Upper lobe of left lung (tissue), 6 donors: ENCODE results near the gene SLC25A25. TPM values are rescaled to one million over a fixed set of nuclear protein-coding genes. Genes with fewer than 3 reads are reported as not detected.
"Not testable (repeated sequence)": the region's sequence is repeated elsewhere in the genome, so short reads cannot be mapped to it uniquely, and the experiment has no call there.

Source experiments
- ATAC-seq, 2 donors: fragments of 200-7000 bp; cut with Tn5 transposase; one replicate each; pipeline ENCODE4 v1.9.1; 2022; ENCODE audit warnings: mild to moderate bottlenecking in 2 of 2, moderate library complexity in 2 of 2; ENCODE audit not compliant: low FRiP score in 2 of 2
- DNase-seq, 2 donors: peaks; one replicate each; pipeline ENCODE4 v3.0.0-alpha.2; 2019 to 2020
- H3K27ac ChIP-seq, 4 donors: fragments of 200-600 bp; sonication (generic); one replicate each; pipeline ENCODE4 v1.5.1; 2016 to 2019
- H3K27me3 ChIP-seq, 4 donors: fragments of 200-600 bp; sonication (generic); one replicate each; pipeline ENCODE4 v1.5.1; 2017 to 2019
- H3K36me3 ChIP-seq, 4 donors: fragments of 200-600 bp; sonication (generic); one replicate each; pipeline ENCODE4 v1.5.1; 2016 to 2019
- H3K4me1 ChIP-seq, 4 donors: fragments of 200-600 bp; sonication (generic); one replicate each; pipeline ENCODE4 v1.5.1; 2018 to 2019
- H3K4me3 ChIP-seq, 4 donors: fragments of 200-600 bp; sonication (generic); one replicate each; pipeline ENCODE4 v1.5.1; 2017 to 2019; ENCODE audit warnings: mild to moderate bottlenecking in 2 of 4, moderate library complexity in 1 of 4
- H3K9me3 ChIP-seq, 4 donors: fragments of 200-600 bp; sonication (generic); one replicate each; pipeline ENCODE4 v1.5.1; 2018 to 2019
- CTCF ChIP-seq, 6 experiments: fragments of 450-650 bp in 4 of 6; fragments of 200-600 bp in 2 of 6; sonication (generic) in 2 of 6; IDR thresholded peaks; one replicate each; pipeline ENCODE4 v1.5.1; 2016 to 2019; ENCODE audit warnings: antibody characterized with exemption in 6 of 6
- EP300 ChIP-seq, 4 donors: sonication (generic); formaldehyde crosslinking; IDR thresholded peaks; one replicate each; pipeline ENCODE4 v1.5.1; 2017; ENCODE audit warnings: antibody characterized with exemption in 4 of 4, control low read depth in 2 of 4
- POLR2A ChIP-seq, 4 donors: fragments of 450-650 bp; IDR thresholded peaks; one replicate each; pipeline ENCODE4 v1.5.1; 2016 to 2017; ENCODE audit warnings: antibody characterized with exemption in 4 of 4, mild to moderate bottlenecking in 2 of 4
- POLR2AphosphoS5 ChIP-seq, 2 donors: sonication (generic); formaldehyde crosslinking; IDR thresholded peaks; one replicate each; pipeline ENCODE4 v1.5.1; 2017; ENCODE audit warnings: antibody characterized with exemption in 2 of 2
- WGBS, 2 donors: methylation state at CpG; one replicate each; pipeline ENCODE4 v1.1.5; 2017 to 2018; 5-methylcytosine and 5-hydroxymethylcytosine counted together
- total RNA-seq, 6 donors: library from RNA; depleted of rRNA in 4 of 6; stranded (reverse); fragments of >200 nt in 4 of 6; gene quantifications; one replicate each; pipeline versions ENCODE4 v1.1.0 to v1.2.1, GENCODE V29; 2016 to 2021
- donor health status: DM: no; HTN: no; CAD: no; lungs with moderate emphysema.
- donor health status: DM: no; HTN: yes; CAD: no; lungs with severe emphysema.

Gene SLC25A25
- total RNA-seq, 6 donors from 2014 or later: 23.6 to 40.2 (median 33.7) TPM

GRCh38 chr9:128065907-128066712 lies 1.9 kb upstream of the SLC25A25 start:
- no peak for ATAC-seq
- no peaks in the 10 kb centered on the region for H3K9me3 ChIP-seq
- DNase-seq: no peak
- peaks cover 0 to 18% (median 9%) of the 10 kb centered on the region in 4 donors for H3K36me3 ChIP-seq
- H3K27ac ChIP-seq: peak overlapping the region; percentile 94 to 98 (median 96)
- no peak for TF ChIP-seq CTCF (IDR thresholded peaks at IDR 0.05)
- H3K4me3 ChIP-seq: peak overlapping the region; percentile 30 to 95 (median 88)
- 90 to 91% methylated on average over 12 to 15 of the region's 18 CpGs for WGBS, 2 donors
- peaks cover 36 to 72% (median 63%) of the 10 kb centered on the region in 4 donors for H3K4me1 ChIP-seq
- H3K27me3 ChIP-seq: no peaks in the 10 kb centered on the region

GRCh38 chr9:128066713-128067644 lies 1.1 kb upstream of the SLC25A25 start, which contains the start of gene NAIF1:
TSS of gene NAIF1 (minus strand) at chr9:128067320. CDS start at chr9:128067101, 219 bp downstream.
- H3K27me3 ChIP-seq: no peaks in the 10 kb centered on the region
- TF ChIP-seq POLR2A (IDR thresholded peaks at IDR 0.05): peak in 2 of 4 donors; percentile 38 to 65
- TF ChIP-seq CTCF (IDR thresholded peaks at IDR 0.05): peak in 1 of 6 experiments; percentile 10
- peak; percentile 75 to 91 for TF ChIP-seq POLR2AphosphoS5 (IDR thresholded peaks at IDR 0.05)
- no peak for TF ChIP-seq EP300 (IDR thresholded peaks at IDR 0.05)
- H3K9me3 ChIP-seq: no peaks in the 10 kb centered on the region
- DNase-seq: peak; percentile 95 to 99
- peak; percentile 90 to 95 for ATAC-seq
- peak within 1 kb of the TSS; percentile 94 to 98 (median 96) for H3K27ac ChIP-seq
- peaks cover 41 to 72% (median 63%) of the 10 kb centered on the region in 4 donors for H3K4me1 ChIP-seq
- peaks cover 0 to 14% (median 8%) of the 10 kb centered on the region in 4 donors for H3K36me3 ChIP-seq
- 21 to 26% methylated on average over 44 to 46 of the region's 54 CpGs for WGBS, 2 donors
- peak within 1 kb of the TSS; percentile 85 to 97 (median 93) for H3K4me3 ChIP-seq

GRCh38 chr9:128068386-128069205 lies 564 bp downstream of the SLC25A25 start:
- no peaks in the 10 kb centered on the region for H3K27me3 ChIP-seq
- peak overlapping the region; percentile 94 to 98 (median 96) for H3K27ac ChIP-seq
- peaks cover 0 to 2% (median 0%) of the 10 kb centered on the region in 4 donors for H3K36me3 ChIP-seq
- 3 to 6% methylated on average over 13 to 16 of the region's 50 CpGs for WGBS, 2 donors
- TF ChIP-seq CTCF (IDR thresholded peaks at IDR 0.05) (peak in 1 of 6 experiments; percentile 19), POLR2A (IDR thresholded peaks at IDR 0.05) (peak in 1 of 4 donors; percentile 27), EP300 (IDR thresholded peaks at IDR 0.05) (no peak), POLR2AphosphoS5 (IDR thresholded peaks at IDR 0.05) (no peak)
- DNase-seq (peak in 1 of 2 donors; percentile 33), ATAC-seq (no peak)
- H3K4me1 ChIP-seq: peaks cover 48 to 72% (median 64%) of the 10 kb centered on the region in 4 donors
- H3K4me3 ChIP-seq: peak overlapping the region; percentile 85 to 97 (median 93)
- H3K9me3 ChIP-seq: no peaks in the 10 kb centered on the region

- H3K4me3 ChIP-seq: no peak overlapping the region
- H3K27ac ChIP-seq: peak overlapping the region in 3 of 4 donors; percentile 70 to 94 (median 87)
- WGBS, 2 donors: 71 to 75% methylated on average over 7 of the region's 7 CpGs
- no peak for TF ChIP-seq POLR2A (IDR thresholded peaks at IDR 0.05)
- no peak for TF ChIP-seq CTCF (IDR thresholded peaks at IDR 0.05)
- no peak for TF ChIP-seq EP300 (IDR thresholded peaks at IDR 0.05)
- no peak for TF ChIP-seq POLR2AphosphoS5 (IDR thresholded peaks at IDR 0.05)
- no peak for DNase-seq
- no peaks in the 10 kb centered on the region for H3K9me3 ChIP-seq
- ATAC-seq: no peak
- H3K4me1 ChIP-seq: peaks cover 54 to 70% (median 65%) of the 10 kb centered on the region in 4 donors
- no peaks in the 10 kb centered on the region for H3K36me3 ChIP-seq
- H3K27me3 ChIP-seq: no peaks in the 10 kb centered on the region
Measured at GRCh38 chr9:128070874-128071273, 2.8 kb downstream of the SLC25A25 start.

GRCh38 chr9:128071475-128071874 lies 3.4 kb downstream of the SLC25A25 start:
- H3K27ac ChIP-seq: peak overlapping the region; percentile 64 to 94 (median 78)
- not testable (repeated sequence) for H3K36me3 ChIP-seq, H3K4me3 ChIP-seq, DNase-seq, H3K9me3 ChIP-seq, ATAC-seq, H3K27me3 ChIP-seq
- 75 to 92% methylated on average over 12 of the region's 12 CpGs for WGBS, 2 donors
- H3K4me1 ChIP-seq: peaks cover 48 to 64% (median 59%) of the 10 kb centered on the region in 4 donors
